HG03097 (cell line): Measurements from ENCODE around the gene TMPRSS11A.

Experiments used
- ATAC-seq: cut with Tn5 transposase; IDR thresholded peaks from one replicate; pipeline ENCODE4 v1.9.1; 2021; ENCODE audit not compliant: unreplicated experiment, low FRiP score

The TMPRSS11A gene

DNA sequence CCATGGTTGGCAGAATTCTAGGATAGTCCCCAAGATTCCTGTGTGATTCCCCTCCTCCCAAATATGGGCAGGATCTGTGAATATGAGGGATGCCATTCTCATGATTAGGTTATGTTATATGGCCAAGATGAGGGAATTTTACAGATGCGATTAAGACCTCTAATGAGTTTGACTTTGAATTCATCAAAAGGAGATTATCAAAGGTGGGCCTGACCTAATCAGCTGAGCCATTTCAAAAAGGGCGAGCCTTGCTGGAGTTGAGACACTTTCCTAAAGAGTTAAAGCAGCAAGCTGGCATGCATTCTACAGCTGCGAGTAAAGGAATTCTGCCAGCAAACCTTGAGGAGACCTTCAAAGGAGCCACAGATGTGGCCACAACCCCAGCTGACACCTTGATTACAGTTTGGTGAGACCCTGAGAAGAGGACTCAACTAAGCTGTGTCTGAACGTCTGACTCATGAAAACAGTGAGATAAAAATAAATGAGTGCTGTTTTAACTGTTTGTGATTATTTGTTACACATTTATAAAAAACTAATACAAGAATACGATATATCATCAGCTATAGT, 47.8 kb downstream of the TMPRSS11A start:
- no peak for ATAC-seq

DNA sequence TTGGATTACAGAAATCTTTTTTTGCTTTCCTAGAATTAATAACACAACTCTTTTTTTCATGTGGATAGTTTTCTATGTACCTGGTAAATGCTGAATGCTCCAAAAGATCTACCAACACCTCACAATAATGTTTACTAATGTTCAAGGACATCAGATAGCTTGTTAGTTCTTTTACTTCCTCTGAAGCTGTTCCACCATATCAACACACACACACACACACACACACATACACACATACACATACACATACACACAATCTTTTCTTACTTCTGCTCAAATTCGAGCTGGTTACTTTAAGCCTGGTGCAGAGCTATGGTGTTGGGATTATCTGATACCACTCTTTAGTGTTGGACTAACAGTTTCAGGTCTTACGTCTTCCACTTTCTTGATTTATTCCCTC, 51.2 kb downstream of the TMPRSS11A start:
- no peak for ATAC-seq

DNA sequence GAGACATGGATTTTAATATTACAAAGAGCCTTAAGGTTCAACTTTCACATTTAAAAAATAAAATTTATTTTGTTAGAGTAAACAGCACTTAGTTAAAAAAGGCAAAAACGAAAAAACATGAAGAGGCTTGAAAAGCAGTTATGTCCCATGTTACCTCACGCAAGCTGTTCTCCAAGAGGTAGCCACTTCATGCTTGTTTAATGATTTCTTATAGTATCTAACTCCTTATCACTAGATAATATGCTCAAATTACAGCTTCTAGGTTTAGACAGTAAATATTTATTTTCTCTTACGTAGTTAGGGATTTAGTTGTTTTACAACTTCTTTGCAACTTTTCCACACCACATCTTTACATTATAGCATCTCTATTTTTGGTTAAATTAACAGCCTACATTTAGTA, 51.7 kb downstream of the TMPRSS11A start:
- ATAC-seq = no peak

DNA sequence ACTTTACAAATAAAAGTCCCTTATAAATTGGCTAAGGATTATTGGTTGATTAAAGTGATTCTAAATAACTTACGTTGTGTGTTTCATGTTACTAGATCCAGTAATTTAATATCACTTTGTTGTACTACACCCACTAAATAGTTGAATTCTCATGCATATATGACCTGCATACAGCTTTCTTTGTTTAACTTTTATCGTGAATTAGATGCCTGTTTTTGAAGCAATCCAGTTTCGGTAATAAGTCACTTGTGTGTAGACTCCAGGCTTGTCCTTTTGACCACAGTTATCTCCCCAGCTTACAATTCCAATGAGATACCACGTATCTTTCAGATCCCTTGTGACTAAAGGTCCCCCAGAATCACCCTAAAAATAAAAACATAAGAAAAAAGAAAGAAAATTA, 52.2 kb downstream of the TMPRSS11A start:
- ATAC-seq = no peak

DNA sequence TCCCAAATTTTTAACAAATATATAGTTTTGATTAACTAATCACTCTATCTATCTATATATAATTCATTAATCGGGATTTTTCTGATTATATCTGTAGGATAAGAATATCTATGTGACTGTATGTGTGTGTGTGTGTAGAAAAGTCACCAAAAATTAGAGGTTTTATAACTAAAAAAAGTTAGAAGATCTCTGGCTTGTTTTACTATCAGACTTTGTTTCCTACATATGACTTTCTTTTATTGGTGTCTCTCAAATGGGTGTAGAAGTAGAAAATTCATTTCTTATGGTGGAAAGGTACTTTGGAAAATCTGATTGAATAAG, 52.7 kb downstream of the TMPRSS11A start:
- ATAC-seq = no peak

DNA sequence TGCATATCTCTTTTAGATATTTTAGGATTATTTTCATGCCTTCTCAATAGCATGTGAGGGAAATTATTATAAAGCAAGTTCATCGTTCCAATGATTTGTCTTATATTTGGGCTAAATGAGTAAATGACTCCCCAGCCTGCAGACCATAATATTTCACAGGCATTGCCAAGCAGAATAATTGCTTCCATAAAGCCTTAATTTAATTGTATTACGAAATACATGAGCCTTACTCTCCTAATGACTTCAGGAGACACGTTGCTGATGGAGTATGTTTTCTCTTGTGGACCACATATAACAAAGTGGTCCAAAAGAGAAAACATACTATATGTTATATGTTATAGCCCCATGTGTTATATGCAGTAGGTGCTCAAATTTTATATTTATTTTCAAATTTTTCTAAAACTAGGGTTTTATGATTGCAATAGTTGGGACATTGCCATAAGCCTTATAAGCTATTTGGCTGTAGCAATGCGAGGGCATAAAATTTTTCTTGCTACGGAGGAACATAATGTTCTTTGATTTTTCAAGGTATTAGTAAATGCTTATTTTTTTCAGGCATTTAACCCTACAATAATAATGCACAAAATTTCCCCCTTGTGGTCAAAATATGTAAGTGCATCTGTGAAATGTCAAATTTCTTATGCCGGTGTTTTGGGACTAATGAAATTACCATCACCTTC, 53.2 kb downstream of the TMPRSS11A start:
- ATAC-seq = no peak

DNA sequence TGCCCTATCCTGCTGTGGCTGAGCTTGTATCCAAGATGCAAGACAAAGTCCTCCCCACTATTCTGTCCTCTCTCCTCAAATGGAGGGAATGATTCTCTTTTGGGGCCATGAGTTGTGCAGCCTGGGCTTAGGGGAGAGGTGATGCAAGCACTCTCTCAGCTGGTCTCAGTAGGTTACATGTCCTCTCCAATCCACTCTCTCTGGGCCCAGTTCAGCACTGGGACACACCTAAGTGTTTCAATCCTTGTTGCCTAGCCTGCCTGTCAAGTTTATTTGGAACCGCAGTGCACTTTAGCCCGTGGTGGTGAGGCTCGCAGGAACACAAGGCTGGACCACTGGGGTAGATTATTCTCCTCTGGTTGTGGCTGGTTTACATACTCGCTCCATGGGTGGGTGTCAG, 55.6 kb downstream of the TMPRSS11A start:
- ATAC-seq = no peak

DNA sequence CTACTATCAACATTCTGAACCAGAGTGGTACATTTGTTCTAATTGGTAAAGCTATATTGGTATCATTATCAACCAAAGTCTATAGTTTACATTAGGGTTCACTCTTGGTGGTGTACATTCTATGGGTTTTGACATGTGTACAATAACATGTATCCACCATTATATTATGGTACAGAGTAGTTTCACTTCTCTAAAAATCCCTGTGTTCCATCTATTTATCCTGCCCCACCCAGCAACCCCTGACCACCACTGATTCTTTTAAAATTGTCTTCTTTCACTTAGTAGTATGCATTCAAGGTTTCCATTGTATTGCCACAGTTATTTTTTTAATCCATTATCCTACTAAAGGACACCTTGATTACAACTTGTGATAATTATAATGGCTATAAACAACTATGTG, 64.2 kb downstream of the TMPRSS11A start:
- no peak for ATAC-seq

DNA sequence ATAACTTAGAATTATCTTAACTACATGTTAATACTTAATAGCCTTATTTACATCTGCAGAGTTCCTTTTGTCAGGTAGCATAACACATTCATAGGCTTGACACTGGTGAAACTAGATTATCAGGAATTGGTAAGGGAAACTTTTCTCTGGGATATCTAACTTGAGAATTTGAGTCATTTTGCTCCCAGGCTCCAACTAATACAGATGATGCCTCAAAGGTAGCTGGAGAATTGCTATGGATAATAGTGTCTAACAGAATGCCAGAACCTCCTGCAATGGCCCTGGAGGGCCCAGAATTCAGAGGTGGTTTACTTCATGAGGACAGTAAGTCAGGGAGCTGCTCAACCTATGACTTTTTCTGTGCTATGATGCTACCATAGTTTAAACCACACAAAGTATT, 65.6 kb downstream of the TMPRSS11A start:
- no peak for ATAC-seq

DNA sequence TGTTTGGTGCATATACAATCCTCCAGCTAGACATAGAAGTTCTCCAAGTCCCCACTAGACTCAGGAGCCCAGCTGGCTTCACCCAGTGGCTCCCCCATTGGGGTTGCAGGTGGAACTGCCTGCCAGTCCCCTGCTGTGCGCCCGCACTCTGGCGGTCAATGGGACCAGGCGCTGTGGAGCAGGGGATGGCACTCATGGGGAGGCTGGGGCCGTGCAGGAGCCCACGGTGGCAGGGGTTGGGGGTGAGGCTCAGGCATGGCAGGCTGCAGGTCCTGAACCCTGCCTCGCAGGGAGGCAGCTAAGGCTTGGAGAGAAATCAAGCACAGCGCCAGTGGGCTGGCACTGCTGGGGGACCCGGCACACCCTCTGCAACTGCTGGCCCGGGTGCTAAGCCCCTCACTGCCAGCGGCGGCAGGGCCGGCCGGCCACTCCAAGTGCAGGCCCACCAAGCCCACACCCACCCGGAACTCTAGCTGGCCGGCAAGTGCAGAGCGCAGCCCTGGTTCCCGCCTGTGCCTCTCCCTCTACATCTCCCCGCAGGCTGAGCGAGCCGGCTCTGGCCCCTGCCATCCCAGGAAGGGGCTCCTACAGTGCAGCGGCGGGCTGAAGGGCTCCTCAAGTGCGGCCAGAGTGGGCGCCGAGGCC, 66.8 kb downstream of the TMPRSS11A start:
- no peak for ATAC-seq

DNA sequence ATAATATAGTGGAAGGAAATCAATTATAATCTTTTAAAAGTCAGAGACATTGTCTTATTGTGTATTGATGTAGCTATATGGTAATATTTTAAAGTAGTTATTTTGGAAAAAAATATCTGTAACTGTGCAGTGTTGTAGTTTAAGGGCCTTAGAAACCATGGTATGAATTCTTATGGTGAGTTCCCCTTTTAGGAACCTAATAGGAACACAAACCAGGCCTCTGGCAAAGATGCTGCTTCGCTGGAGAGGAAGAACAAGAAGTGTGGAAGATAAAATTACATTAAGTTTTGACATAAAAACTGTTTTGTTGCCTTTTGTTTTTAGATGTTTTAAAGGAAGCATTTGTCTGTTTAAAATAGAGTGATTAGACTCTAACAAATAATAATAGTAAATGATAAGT, 68.6 kb downstream of the TMPRSS11A start:
- no peak for ATAC-seq

DNA sequence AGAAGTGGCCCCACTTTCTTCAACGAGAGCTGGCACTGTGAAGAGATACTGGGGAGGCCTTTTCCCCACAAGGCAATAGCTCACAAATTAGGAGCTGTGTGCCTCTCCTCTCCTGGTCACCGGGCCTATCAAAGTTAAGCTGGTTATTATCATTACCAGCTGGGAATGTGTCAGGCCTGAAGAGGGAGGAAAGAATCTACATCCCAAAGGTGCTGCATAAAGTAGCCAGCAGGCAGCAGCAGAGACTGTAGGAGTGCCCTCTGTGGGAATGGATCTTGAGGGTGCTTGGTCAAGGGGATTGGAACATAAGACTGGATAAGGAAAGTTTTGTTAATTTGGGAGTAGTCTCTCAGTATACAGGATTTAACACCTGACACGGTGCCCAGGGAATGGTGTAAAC, 70.4 kb downstream of the TMPRSS11A start:
- ATAC-seq = no peak

DNA sequence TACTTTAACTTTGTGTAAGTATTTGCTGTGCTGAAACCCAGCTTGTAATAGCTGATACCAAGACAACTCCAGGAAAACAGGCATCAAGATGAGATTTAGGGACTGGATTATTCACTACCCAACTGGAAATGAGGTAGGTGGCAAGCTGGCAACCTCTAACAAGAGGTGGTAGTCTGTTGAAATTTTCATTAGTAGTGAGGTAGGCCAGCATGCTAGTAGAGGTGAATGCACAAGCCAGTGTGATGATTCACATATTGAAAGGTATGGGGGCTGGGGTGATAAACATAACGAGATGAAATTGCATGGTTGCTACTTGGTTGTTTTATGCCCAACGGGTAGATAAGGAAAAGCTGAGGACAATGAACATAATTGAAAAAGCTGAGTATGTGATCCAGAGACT, 71.0 kb downstream of the TMPRSS11A start:
- no peak for ATAC-seq

DNA sequence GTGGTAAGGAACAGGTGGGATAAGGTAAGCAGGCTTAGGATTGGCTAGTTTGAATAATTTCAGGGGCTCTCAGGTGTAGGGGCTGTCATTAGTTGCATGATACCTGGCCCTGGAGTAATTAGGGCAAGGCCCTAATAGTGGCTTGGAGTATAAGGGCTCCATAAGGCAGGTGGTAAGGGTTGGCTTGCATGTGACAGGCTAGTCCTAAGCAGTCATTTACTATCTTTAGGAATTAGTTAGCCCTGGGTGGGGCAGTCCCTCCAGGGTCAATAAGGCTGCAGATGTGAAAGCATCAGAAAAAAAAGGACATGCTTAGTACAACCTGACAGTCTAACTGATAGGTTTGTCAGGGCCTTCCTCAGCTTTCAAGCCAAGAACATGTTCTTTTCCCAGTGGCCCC, 71.6 kb downstream of the TMPRSS11A start:
- ATAC-seq = no peak

DNA sequence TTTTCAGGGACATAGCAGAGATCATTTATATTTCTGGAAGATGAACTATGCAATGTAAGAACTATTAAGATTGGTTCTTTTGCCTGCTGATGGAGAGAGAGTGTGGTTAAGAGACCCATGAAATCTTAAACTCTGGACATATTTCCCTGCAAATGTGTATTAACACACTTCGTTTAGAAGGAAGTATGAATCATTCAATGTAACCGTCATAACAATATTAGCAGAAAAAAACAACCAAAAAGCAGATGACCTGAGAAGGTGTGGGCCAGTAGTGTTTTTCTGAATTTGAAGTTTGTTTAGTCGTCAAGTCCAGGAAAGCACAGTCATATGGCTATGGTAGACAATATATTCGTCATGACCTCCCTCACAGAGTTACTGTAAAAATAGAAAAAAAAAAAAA, 77.0 kb downstream of the TMPRSS11A start:
- ATAC-seq = no peak

DNA sequence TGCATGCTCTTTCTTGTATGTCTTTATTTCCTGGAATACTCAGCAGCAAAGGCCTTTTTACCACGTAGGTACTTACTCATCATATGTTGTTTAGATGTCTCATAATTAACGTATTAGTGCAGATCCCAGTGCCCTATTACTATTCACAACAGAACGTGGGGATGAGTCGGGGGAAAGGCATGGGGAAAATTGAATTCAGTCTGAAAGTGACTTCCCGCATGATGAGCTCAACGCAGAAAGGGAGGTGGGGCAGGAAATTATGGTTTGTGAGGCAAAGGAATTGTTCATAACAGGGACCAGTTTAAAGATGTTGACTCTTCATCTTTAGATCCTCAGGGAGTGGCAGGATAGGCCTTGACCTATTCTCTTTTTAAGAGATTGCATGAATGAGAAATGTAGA, 77.5 kb downstream of the TMPRSS11A start:
- no peak for ATAC-seq

DNA sequence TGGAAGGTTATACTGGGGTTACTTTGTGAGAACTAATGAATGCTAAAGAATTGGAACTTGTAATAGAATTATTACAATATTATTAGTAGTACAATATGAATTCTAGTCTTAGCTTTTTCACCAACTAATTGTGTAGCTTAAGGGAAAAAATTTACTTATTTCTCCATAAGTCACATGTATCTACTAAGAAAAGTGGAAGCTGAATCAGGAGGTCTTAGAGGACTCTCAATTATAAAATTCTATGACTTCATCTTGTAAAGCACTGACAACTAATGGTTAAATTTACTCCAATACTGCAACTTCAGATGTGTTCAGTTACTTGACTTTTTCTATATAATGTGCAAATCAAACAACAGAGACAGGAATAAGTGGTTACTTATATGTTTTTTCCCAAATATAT, 78.6 kb downstream of the TMPRSS11A start:
- no peak for ATAC-seq

DNA sequence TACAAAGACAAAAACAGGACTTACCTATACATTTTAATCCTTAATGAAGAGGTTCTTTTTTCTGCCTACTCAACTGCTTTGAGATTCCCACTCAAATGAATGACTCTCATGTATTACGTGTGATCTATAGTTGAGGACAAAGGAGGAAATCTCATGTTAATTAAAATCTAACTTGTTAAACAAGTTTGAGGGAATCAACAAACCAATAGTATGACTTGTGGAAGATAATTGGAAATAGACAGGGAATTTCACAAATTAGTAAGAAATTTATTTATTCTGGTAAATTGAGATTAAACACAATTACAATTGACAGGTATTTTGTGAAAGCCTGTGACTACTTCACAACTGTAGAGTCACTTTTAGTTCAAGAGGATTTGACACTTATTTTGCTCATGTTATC, 79.4 kb downstream of the TMPRSS11A start, which contains the start of gene TMPRSS11D:
Gene TMPRSS11D (minus strand): TSS at position 101 of the 400 bp plus-strand sequence. CDS start 69 bp downstream, at position 32.
- ATAC-seq = no peak

DNA sequence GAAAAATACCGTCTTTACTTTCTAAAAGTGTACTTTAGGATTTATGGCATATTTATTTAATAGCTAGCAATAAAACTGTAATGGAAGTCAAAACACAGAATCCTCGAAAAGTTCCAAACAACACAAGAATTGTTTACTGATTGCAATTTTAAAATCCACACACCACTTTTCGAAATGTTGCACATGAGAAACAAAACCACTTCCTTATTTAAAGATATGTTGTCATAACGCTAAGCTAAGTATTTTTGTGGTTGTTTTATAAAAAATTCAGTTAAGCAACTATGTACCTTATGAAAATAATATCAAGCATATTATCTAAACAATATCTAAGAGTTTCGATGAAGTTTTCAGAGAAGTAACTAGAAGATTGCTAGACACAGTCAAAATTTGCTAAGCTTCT, 79.8 kb downstream of the TMPRSS11A start:
- ATAC-seq = no peak

DNA sequence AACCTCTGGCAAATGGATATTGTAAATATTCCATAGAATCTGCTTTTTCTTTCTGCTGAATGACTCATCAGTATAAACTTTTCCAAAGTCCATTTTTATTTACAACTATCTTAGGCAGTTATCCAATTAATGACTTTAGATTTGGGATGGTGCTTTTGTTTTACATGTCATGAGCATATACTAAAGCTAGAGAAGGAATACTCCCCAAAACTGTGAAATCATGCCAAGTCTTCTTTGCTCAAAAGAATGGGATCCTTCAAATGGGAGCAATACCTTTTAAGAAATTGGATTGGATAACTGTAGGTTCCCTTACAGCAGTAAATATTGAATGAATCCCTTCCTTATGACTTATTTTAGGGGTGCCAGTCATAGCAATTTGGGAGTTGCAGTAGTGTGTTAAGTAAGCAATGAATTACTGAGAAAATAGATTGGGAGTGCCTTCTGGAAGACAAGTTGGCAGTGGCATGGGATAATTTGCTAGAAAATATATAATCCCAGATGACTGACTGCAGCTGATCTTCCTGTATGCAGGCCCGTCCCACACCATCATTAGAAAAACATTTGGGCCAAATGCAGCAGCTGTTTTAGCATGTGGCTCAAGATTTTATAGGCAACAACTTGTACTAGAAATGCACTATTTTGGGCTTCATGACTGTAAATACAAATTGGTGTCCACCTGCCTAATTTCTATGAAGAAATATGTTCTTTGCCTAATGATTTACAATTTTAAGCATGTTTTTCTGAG, 82.3 kb downstream of the TMPRSS11A start:
- ATAC-seq = no peak

DNA sequence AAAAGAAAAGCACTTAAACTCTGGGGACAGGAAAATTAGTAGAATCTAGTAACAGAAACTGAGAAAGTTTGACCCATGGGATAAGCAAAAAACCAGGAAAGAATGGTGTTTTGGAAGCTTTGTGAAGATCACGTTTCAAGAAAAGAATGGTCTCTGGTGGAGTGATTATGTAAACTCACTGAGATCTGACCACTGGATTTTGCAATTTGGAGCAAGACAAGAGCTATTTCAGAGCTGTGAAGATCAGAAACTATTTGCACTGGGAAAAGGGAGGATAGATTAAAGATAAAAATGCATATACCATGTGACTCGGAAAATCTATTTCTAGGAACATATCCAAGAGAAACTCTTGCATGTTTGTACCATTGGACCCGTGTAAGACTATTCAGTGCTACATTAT, 83.8 kb downstream of the TMPRSS11A start:
- ATAC-seq = no peak

DNA sequence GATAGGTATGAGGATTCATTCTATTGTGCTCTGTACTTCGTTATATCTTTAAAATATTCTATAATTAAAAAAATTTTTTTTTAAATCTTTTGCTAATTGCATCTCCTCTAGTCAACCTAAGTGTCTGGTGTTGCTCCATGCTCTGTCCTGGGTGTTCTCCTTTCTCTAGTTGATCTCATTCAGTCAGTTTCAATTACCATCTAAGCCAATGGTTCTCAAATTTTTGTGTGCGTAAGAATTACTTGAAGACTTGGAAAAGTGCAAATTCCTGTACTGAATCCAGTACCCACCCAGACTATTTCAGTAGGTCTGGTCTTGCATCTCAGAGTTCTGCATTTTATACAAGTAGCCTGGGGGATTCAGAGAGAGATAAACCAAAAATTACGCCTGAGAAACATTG, 86.2 kb downstream of the TMPRSS11A start:
- ATAC-seq = no peak
